ENCODE results near the gene KRTCAP3. TPM values are rescaled to one million over a fixed set of nuclear protein-coding genes. Genes with fewer than 3 reads are reported as not detected.

The KRTCAP3 gene
- total RNA-seq, 1 experiment from 2014 or later = 4.1 TPM

DNA sequence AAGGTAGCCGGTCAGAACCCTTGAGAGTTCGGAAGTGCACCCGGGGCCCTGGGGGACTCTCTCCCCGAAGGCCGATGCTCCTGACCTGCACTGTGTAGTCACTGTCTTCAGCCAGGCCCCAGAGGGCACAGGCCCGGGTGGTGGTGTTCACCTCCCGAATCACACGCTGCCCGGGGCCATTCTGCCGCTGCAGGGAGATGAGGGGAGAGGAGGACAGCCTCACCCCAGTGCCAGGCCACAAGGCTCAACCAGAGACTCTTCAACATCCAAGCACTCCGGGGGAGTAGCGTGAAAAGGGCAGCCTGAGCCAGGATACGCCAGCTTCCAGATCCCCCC, 51.7 kb downstream of the KRTCAP3 start:
- no peak for TF ChIP-seq CTCF (IDR thresholded peaks at IDR 0.05; ENCODE audit: unreplicated experiment)
- no peak for DNase-seq (ENCODE audit: unreplicated experiment)
- no peak overlapping the region for H3K27ac Mint-ChIP-seq (ENCODE audit: low read depth, unreplicated experiment)
- ChIA-PET POLR2A (interaction anchor here (1.2 kb wide), 1 partner anchor 9 kb away, joined by 3 read pairs; no protein-coding TSS in a partner anchor), CTCF (no interaction called here)
- H3K4me1 Mint-ChIP-seq (ENCODE audit: insufficient read depth, unreplicated experiment) = peaks cover 17% of the 10 kb centered on the region
- no TSS peak for BruUV-seq (replicated peaks)
- H3K27me3 Mint-ChIP-seq (ENCODE audit: insufficient read depth, unreplicated experiment) = peaks cover 28% of the 10 kb centered on the region
- peak overlapping the region; percentile 61 for H3K4me3 Mint-ChIP-seq (ENCODE audit: unreplicated experiment)
- intact Hi-C loops (cut with micrococcal nuclease) = no loop called here
- H3K36me3 Mint-ChIP-seq (ENCODE audit: insufficient read depth, unreplicated experiment) = peaks cover 5% of the 10 kb centered on the region
- no peaks in the 10 kb centered on the region for H3K9me3 Mint-ChIP-seq (ENCODE audit: unreplicated experiment)

Other genes with a start within 250 kb of the KRTCAP3 start
- 115 and 122 TPM in 2 replicates for gene ATRAID, start 230.3 kb upstream of the KRTCAP3 start, total RNA-seq (2022)
- gene SLC5A6, start 230.1 kb upstream of the KRTCAP3 start, total RNA-seq (2022) = 25.9 and 26.9 TPM in 2 replicates
- 59.5 and 66.5 TPM in 2 replicates for gene CAD, start 225.0 kb upstream of the KRTCAP3 start, total RNA-seq (2022)
- gene SLC30A3, start 179.3 kb upstream of the KRTCAP3 start, total RNA-seq (2022) = not detected in 2 replicates
- gene DNAJC5G, start 166.9 kb upstream of the KRTCAP3 start, total RNA-seq (2022) = not detected in 2 replicates
- gene TRIM54, start 160.0 kb upstream of the KRTCAP3 start, total RNA-seq (2022) = not detected in 2 replicates
- 7.9 and 9.5 TPM in 2 replicates for gene UCN, start 133.9 kb upstream of the KRTCAP3 start, total RNA-seq (2022)
- gene MPV17, start 119.3 kb upstream of the KRTCAP3 start, total RNA-seq (2022) = 104 and 114 TPM in 2 replicates
- gene GTF3C2, start 85.6 kb upstream of the KRTCAP3 start, total RNA-seq (2022) = 47.5 and 47.8 TPM in 2 replicates
- gene EIF2B4, start 72.0 kb upstream of the KRTCAP3 start, total RNA-seq (2022) = 42.7 and 50.1 TPM in 2 replicates
- gene SNX17, start 71.8 kb upstream of the KRTCAP3 start, total RNA-seq (2022) = 101 and 125 TPM in 2 replicates
- 14.8 and 16.2 TPM in 2 replicates for gene ZNF513, start 61.6 kb upstream of the KRTCAP3 start, total RNA-seq (2022)
- 85.7 and 123 TPM in 2 replicates for gene PPM1G, start 32.8 kb upstream of the KRTCAP3 start, total RNA-seq (2022)
- 79.5 and 97.3 TPM in 2 replicates for gene NRBP1, start 13.8 kb upstream of the KRTCAP3 start, total RNA-seq (2022)
- gene IFT172, start 47.4 kb downstream of the KRTCAP3 start, total RNA-seq (2022) = 20.6 and 22.3 TPM in 2 replicates
- gene FNDC4, start 52.8 kb downstream of the KRTCAP3 start, total RNA-seq (2022) = 0.79 and 1.1 TPM in 2 replicates
- not detected in 2 replicates for gene GCKR, start 54.5 kb downstream of the KRTCAP3 start, total RNA-seq (2022)
- gene ZNF512, start 140.7 kb downstream of the KRTCAP3 start, total RNA-seq (2022) = 19.9 and 25.5 TPM in 2 replicates
- 0.61 and 2.3 TPM in 2 replicates for gene CCDC121, start 186.6 kb downstream of the KRTCAP3 start, total RNA-seq (2022)
- gene GPN1, start 186.7 kb downstream of the KRTCAP3 start, total RNA-seq (2022) = 28.6 and 30.5 TPM in 2 replicates
- 36.4 and 40.8 TPM in 2 replicates for gene SUPT7L, start 221.2 kb downstream of the KRTCAP3 start, total RNA-seq (2022)
- gene SLC4A1AP, start 221.5 kb downstream of the KRTCAP3 start, total RNA-seq (2022) = 24.3 and 27.2 TPM in 2 replicates